GM18867 (cell line): ENCODE data around the gene SRSF7.
"Not testable (repeated sequence)": the region's sequence is repeated elsewhere in the genome, so short reads cannot be mapped to it uniquely, and the experiment has no call there.

Experiments
- ATAC-seq: cut with Tn5 transposase; IDR thresholded peaks from one replicate; pipeline ENCODE4 v1.9.1; 2021; ENCODE audit warnings: mild to moderate bottlenecking, moderate library complexity; ENCODE audit not compliant: unreplicated experiment

SRSF7 gene

DNA sequence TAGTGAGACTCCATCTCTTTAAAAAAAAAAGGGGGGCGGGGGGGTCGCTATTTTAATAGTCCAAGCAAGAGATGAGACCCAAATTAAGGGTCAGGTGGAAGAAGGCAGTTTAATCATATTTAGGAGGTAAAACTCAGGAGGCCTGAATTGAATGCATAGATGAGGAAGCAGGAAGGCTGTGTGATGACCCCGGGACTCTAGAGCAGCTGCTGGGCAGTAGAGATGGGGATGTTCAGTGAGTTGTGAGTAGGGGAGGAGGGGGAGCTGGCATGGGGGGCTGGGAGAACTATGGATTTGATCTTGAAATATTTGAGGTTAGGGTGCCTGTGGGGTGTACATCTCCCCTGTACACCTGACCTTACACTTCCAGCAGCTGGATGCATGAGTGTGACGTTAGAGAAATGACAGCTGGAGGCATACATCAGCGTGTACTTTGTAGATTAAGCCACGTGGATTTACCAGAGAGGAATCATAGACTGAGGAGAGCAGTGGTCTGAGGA, 44.3 kb downstream of the SRSF7 start:
- no peak for ATAC-seq

DNA sequence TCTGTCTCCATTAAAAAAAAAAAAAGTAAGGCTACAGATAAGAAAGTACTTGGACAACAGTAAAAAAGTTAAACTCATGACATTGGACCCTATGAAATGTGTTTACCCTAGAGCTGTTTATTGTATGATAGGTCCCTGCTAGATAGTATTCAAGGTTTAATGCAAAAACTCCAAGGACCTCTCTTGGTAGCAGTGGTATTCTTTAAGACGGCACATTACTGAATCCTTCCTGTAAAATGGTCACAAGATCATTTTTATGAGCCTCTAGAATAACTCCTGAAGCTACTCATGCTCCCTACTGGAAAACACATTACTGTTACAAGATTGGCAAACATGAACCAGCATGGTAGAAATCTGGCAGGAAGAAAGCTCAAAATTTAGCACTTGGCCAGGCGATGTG, 46.5 kb downstream of the SRSF7 start:
- no peak for ATAC-seq

DNA sequence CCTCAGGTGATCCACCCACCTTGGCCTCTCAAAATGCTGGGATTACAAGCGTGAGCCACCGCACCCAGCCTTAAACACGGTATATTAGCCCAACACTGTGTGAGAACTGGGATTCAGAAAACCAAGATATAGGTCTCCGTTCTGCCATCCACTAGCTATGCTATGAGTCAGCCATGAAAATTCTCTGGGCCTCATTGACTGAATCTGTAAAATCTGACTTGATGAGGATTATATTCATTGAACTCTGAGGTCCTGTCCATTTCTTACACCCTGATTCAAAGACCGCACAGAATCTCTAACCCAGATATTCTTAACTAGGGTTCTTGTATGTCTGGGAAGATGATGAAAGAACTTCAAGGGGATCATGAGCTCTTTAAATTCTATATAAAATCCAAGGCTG, 47.8 kb downstream of the SRSF7 start:
- ATAC-seq = not testable (repeated sequence)

DNA sequence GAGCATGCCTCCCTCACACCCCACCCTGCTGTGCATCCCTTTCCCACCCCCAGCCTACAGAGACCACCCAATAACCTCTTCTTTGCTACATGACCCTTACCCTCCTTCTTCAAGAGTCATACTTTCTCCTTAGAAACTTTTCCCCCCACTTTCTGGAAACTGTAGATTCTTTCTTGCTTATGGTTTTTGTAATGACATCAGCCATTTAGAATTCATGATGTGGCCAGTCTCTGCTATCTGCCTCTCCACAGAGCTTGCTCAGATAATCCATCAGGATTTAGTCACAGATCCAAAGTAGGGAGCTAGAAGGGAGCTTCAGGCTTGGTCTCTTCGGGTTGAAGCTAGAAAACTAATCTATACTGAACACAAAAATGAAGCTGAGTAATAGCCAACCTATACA, 48.7 kb downstream of the SRSF7 start:
- ATAC-seq = no peak

DNA sequence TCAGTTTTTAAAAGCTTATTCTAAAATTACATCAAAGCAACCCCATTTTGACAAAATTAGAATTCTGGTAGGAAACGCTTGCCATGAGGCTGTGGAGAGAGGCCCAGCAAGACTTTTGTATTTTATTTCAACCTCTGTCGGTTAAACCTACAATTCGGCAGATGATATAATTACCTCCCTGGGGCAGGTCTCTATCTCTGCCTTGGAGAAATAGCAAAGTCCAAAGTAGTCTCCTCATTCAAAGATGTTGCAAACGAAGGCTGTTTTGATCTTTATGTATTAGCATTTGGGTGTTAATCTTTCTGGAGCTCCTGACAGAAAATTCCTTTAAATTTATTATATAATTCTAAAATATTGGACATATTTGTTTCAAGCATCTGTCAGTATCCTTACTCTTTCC, 49.6 kb downstream of the SRSF7 start:
- no peak for ATAC-seq

DNA sequence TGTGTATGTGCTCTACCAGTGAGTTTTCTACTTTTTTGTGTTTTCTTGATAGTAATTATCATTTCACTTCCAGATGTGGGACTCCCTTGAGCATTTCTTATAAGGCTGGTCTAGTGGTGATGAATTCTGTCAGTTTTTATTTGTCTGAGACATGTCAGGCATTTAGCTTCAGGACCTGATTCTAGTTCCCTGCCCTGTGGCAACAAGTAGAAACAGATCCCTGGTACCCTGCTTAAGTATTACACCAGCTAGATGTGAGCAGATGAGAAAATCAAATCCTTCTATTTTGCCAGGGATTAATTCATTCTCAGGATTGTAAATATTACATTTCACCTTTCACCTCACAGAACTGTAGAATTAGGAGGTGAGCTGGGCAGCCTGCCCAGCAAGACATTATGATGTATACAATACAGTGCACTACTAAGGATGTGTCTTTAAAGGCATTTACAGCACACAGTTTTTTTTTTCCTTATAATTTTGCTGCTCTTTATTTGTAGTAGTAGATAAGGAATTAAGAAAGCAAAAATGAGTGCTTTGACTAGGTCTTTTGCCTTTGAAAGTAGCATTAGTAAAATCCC, 50.2 kb downstream of the SRSF7 start:
- no peak for ATAC-seq

DNA sequence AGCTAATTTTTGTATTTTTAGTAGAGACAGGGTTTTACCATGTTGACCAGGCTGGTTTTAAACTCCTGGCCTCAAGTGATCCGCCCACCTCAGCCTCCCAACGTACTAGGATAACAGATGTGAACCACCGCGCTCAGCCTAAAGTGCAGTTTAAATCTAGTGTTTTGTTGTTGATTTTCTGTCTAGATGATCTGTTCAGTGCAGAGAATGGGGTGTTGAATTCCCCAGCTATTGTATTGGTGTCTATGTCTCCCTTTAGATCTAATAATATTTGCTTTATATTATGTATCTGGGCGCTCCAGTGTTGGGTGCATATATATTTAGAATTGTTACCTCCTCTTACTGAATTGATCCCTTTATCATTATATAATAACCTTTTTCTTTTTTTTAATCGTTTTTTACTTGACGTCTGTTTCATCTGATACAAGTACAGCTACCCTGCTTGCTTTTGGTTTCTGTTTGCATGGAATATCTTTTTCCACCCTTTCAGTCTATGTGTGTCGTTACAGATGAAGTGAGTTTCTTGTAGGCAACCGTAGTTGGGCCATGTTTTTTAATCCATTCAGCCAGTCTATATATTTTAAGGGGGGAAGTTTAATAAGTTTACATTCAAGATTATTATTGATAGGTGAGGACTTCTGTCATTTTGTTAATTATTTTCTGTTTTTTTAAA, 50.9 kb downstream of the SRSF7 start:
- ATAC-seq = no peak

DNA sequence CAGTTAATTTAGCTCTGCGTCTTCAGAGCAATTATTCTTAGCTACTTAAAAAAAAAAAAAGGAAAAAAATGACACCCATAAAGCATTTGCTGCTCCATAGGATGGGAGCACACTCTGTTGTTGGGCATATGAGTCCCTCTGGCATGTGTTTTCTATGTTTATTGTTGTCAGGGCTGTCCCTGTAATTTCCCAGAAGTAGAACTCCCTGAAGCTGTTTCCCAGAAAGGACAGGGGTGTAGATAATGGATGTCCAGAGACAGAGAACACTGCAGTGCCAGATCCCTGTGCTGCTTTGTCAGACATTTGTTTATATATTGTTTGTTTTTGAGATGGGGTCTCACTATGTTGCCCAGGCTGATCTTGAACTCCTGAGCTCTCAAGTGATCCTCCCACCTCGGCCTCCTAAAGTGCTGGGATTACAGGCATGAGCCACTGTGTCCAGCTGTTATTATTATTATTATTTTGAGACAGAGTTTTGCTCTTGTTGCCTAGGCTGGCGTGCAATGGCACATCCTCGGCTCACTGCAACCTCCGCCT, 52.6 kb downstream of the SRSF7 start:
- no peak for ATAC-seq

DNA sequence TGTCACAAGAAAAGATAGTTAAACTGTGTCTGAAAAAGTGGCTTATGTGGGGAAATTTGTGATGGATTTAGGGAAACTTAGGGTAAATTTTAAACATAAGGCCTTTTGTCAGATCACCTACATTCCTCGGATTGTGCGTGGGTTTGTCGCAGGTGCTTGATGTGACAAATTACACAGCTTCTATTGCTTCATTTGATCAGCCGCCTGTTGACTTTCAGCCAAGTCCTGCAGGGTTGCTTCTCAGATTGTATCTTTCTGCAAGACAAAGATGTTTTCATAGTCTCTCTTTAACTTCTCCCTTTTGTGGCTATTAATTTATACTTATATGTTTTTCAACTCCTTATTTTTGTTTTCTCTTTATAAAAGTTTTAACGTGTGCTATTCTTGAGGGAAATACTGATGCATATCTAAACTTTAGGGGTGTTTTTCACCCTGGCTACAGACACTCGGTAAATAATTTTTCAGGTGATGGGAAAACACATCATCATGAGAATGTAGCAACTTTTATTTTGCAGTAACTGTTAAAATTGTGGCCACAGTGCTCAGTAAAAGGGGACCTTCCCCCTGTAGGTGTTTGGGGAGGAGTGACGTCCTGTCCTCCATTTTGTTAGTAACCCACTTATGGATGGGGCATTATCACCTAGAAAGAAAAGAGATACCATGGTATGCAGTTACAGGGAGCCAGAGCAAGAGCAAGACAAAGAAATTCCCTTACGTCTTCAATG, 53.9 kb downstream of the SRSF7 start:
- ATAC-seq = no peak
